Panc1 (cell line): ENCODE measurements around the gene TNIK. TPM values are rescaled to one million over a fixed set of nuclear protein-coding genes. Genes with fewer than 3 reads are reported as not detected.

Source experiments
- ATAC-seq: fragments of 200-7000 bp; cut with Tn5 transposase; 2 replicates; pipeline ENCODE4 v1.9.1; 2020; ENCODE audit warnings: mild to moderate bottlenecking, moderate library complexity
- BruUV-seq: library from RNA; stranded (reverse); fragments of 400-500 nt; replicated peaks from 2 replicates; lab custom pipeline; 2021; lab: Mats Ljungman, UMichigan
- CTCF ChIA-PET: fragments of 300-600 bp; sonication (Branson Sonifier 250); formaldehyde crosslinking; loops from one replicate; lab custom pipeline; 2022; ENCODE audit warnings: antibody characterized with exemption; lab: Charles Lee
- POLR2A ChIA-PET: fragments of 300-600 bp; sonication (Branson Sonifier 250); formaldehyde crosslinking; loops from one replicate; lab custom pipeline; 2022; ENCODE audit warnings: antibody characterized with exemption; lab: Charles Lee
- DNase-seq: peaks from one replicate; pipeline ENCODE4 v3.0.0-alpha.2; 2010; ENCODE audit warnings: low read depth, low spot score
- H3K27ac ChIP-seq: 2 replicates; pipeline ENCODE4 v1.5.1; 2011; ENCODE audit warnings: mild to moderate bottlenecking, low read length, inconsistent platforms
- H3K27me3 ChIP-seq: fragments of 200-500 bp; sonication (Bioruptor generic); 2 replicates; pipeline ENCODE4 v1.6.0; 2014; ENCODE audit warnings: low read length, inconsistent platforms; ENCODE audit not compliant: control insufficient read depth, insufficient read depth
- H3K36me3 ChIP-seq: fragments of 200-500 bp; sonication (Bioruptor generic); 2 replicates; pipeline ENCODE4 v1.5.1; 2014; ENCODE audit warnings: inconsistent platforms, mild to moderate bottlenecking, low read length, moderate library complexity; ENCODE audit not compliant: control insufficient read depth, insufficient read depth
- H3K4me1 ChIP-seq: 2 replicates; pipeline ENCODE4 v1.5.1; 2011; ENCODE audit warnings: inconsistent platforms, mild to moderate bottlenecking, low read length, moderate library complexity; ENCODE audit not compliant: control insufficient read depth, insufficient read depth
- H3K4me3 ChIP-seq, 2 experiments: 2 replicates each; pipeline ENCODE4 v1.5.1; 2011 to 2012; ENCODE audit warnings: low read depth in 2 of 2, low read length in 2 of 2, mild to moderate bottlenecking in 2 of 2, inconsistent platforms in 1 of 2, moderate library complexity in 1 of 2
- H3K9me3 ChIP-seq: fragments of 200-500 bp; sonication (Bioruptor generic); 2 replicates; pipeline ENCODE4 v1.5.1; 2014; ENCODE audit warnings: low read depth, mild to moderate bottlenecking, inconsistent platforms, low read length, moderate library complexity; ENCODE audit not compliant: control insufficient read depth, insufficient read depth
- POLR2AphosphoS5 ChIP-seq: IDR thresholded peaks from 2 replicates; pipeline ENCODE4 v1.6.1; 2012; ENCODE audit warnings: mild to moderate bottlenecking, low read depth, low read length, moderate library complexity
- SIN3A ChIP-seq: IDR thresholded peaks from 2 replicates; pipeline ENCODE4 v1.6.1; 2012; ENCODE audit warnings: low read depth, mild to moderate bottlenecking, low read length, moderate library complexity, borderline replicate concordance; ENCODE audit not compliant: insufficient read depth
- TCF7L2 ChIP-seq: IDR thresholded peaks from 2 replicates; pipeline ENCODE4 v1.6.1; 2011; ENCODE audit warnings: mild to moderate bottlenecking, low read depth, low read length, inconsistent platforms
- in situ Hi-C: cut with HindIII; loops from 2 replicates; pipeline ENCODE4 v1.10.0; 2016; ENCODE audit warnings: low sequenced_read_pairs, low pct_unique_long_range_greater_than_20kb
- intact Hi-C: fragments of 100-400 bp; cut with micrococcal nuclease; formaldehyde crosslinking; loops from one replicate; pipeline ENCODE4 v1.10.0; 2022; ENCODE audit not compliant: unreplicated experiment
- total RNA-seq: library from RNA; stranded (reverse); gene quantifications from one replicate; pipeline ENCODE4 v1.2.1, GENCODE V29; 2021; ENCODE audit not compliant: unreplicated experiment
- TF ChIP-seq, protein P1 (sequence below): fragments of 450-650 bp; IDR thresholded peaks from 2 replicates; pipeline ENCODE4 v1.5.1; 2017; ENCODE audit warnings: mild to moderate bottlenecking
- TF ChIP-seq, protein P2 (sequence below), 2 experiments: IDR thresholded peaks; 2 replicates each; pipeline ENCODE4 v1.6.1; 2011 to 2012; ENCODE audit warnings: low read depth in 2 of 2, control low read depth in 1 of 2, low read length in 1 of 2, mild to moderate bottlenecking in 1 of 2, moderate library complexity in 1 of 2; ENCODE audit not compliant: insufficient read depth in 1 of 2

Gene TNIK
- total RNA-seq, 1 experiment from 2014 or later, result 1.9 TPM

DNA sequence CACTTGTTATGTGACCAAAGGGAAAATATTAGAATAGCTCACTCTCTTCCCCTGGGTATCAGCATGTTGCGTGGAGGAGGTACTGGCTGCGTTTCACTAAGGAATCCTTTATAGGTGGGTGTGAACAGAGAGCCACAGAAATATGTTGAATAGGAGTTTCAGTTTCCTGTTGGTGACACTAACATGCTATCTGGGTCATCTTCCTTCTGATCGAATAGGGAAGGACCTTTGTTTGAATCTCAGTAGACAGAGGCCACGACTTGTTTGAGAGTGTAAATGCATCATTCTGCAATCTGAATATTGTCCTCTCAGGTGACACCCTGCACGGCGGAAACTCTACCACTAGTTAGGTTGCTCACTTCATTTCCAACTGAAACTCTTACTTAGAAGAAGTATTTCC is 275.8 kb downstream of the TNIK start:
- in situ Hi-C loops, result no loop called here
- Histone ChIP-seq H3K36me3 (no peaks in the 10 kb centered on the region), H3K9me3 (no peaks in the 10 kb centered on the region), H3K4me3 (no peak overlapping the region), H3K4me1 (no peaks in the 10 kb centered on the region), H3K27ac (no peak overlapping the region), H3K27me3 (no peaks in the 10 kb centered on the region; the same call in 1 of the 2 replicates)
- CTCF ChIA-PET, result no interaction called here
- TF ChIP-seq SIN3A, result no peak
- TF ChIP-seq POLR2AphosphoS5, result no peak
- TF ChIP-seq, protein P1, sequence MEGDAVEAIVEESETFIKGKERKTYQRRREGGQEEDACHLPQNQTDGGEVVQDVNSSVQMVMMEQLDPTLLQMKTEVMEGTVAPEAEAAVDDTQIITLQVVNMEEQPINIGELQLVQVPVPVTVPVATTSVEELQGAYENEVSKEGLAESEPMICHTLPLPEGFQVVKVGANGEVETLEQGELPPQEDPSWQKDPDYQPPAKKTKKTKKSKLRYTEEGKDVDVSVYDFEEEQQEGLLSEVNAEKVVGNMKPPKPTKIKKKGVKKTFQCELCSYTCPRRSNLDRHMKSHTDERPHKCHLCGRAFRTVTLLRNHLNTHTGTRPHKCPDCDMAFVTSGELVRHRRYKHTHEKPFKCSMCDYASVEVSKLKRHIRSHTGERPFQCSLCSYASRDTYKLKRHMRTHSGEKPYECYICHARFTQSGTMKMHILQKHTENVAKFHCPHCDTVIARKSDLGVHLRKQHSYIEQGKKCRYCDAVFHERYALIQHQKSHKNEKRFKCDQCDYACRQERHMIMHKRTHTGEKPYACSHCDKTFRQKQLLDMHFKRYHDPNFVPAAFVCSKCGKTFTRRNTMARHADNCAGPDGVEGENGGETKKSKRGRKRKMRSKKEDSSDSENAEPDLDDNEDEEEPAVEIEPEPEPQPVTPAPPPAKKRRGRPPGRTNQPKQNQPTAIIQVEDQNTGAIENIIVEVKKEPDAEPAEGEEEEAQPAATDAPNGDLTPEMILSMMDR, result no peak
- TF ChIP-seq TCF7L2, result no peak
- TF ChIP-seq, protein P2, sequence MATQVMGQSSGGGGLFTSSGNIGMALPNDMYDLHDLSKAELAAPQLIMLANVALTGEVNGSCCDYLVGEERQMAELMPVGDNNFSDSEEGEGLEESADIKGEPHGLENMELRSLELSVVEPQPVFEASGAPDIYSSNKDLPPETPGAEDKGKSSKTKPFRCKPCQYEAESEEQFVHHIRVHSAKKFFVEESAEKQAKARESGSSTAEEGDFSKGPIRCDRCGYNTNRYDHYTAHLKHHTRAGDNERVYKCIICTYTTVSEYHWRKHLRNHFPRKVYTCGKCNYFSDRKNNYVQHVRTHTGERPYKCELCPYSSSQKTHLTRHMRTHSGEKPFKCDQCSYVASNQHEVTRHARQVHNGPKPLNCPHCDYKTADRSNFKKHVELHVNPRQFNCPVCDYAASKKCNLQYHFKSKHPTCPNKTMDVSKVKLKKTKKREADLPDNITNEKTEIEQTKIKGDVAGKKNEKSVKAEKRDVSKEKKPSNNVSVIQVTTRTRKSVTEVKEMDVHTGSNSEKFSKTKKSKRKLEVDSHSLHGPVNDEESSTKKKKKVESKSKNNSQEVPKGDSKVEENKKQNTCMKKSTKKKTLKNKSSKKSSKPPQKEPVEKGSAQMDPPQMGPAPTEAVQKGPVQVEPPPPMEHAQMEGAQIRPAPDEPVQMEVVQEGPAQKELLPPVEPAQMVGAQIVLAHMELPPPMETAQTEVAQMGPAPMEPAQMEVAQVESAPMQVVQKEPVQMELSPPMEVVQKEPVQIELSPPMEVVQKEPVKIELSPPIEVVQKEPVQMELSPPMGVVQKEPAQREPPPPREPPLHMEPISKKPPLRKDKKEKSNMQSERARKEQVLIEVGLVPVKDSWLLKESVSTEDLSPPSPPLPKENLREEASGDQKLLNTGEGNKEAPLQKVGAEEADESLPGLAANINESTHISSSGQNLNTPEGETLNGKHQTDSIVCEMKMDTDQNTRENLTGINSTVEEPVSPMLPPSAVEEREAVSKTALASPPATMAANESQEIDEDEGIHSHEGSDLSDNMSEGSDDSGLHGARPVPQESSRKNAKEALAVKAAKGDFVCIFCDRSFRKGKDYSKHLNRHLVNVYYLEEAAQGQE (IDR thresholded peaks at IDR 0.05; ENCODE audit: insufficient read depth in 1 of 2, low read depth in 2 of 2, low read length in 1 of 2), result no peak
- DNase-seq (no peak), ATAC-seq (no peak)
- POLR2A ChIA-PET, result no interaction called here
- no TSS peak for BruUV-seq
- intact Hi-C loops, result loop anchor here (10.0 kb wide), 1 partner anchor 650 kb away; no protein-coding TSS in a partner anchor

DNA sequence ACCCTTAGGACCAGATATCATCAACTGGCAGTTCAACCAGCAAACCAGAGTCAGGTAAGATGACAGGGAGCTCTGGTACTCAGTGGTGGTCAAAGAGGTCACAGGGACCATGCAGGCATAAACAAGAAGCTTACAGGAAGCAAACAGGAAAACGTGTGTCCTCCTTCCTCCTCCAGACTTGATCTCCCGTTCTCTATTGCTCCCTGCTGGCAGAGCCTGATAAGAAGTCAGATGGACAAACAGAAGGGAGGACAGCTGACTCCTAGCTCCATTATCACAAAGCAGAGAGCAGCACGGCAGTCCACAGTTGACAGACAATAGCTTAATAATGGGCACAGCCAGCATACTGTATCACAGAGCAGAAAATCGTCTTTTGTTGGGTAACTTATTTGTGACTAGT is 277.2 kb downstream of the TNIK start:
- Histone ChIP-seq H3K9me3 (no peaks in the 10 kb centered on the region), H3K4me3 (no peak overlapping the region), H3K36me3 (no peaks in the 10 kb centered on the region), H3K4me1 (no peaks in the 10 kb centered on the region), H3K27me3 (no peaks in the 10 kb centered on the region), H3K27ac (no peak overlapping the region)
- TF ChIP-seq SIN3A (no peak), TCF7L2 (no peak), POLR2AphosphoS5 (no peak)
- TF ChIP-seq, protein P2 (IDR thresholded peaks at IDR 0.05; ENCODE audit: insufficient read depth in 1 of 2, low read depth in 2 of 2, low read length in 1 of 2), result no peak
- TF ChIP-seq, protein P1, result peak; percentile 56
- ChIA-PET POLR2A (no interaction called here), CTCF (interaction anchor here (0.6 to 1.1 kb wide), 3 partner anchors 20 to 330 kb away, joined by 4 to 8 read pairs (median 5); no protein-coding TSS in a partner anchor)
- peak; percentile 69; the same call in 1 of the 2 replicates for ATAC-seq
- intact Hi-C loops (loop anchor here (10.0 kb wide), 1 partner anchor 652 kb away; no protein-coding TSS in a partner anchor), in situ Hi-C loops (no loop called here)
- no peak for DNase-seq
- no TSS peak for BruUV-seq
